SU-DHL-6 (cell line): ENCODE results near the gene ORAI3.

ENCODE experiments used
- H2AFZ ChIP-seq: fragments of 200-600 bp; sonication (generic); 2 replicates; pipeline ENCODE4 v1.6.1; 2014; ENCODE audit warnings: low read depth, mild to moderate bottlenecking, moderate library complexity, mixed read lengths, antibody characterized with exemption, low read length; ENCODE audit not compliant: severe bottlenecking
- H3F3A ChIP-seq: fragments of 200-600 bp; shearing (Covaris generic); 2 replicates; pipeline ENCODE4 v1.6.0; 2016; ENCODE audit warnings: antibody characterized with exemption, mild to moderate bottlenecking; ENCODE audit not compliant: insufficient read depth
- H3K27ac ChIP-seq: fragments of 200-600 bp; sonication (generic); 2 replicates; pipeline ENCODE4 v1.5.1; 2016; ENCODE audit warnings: low read depth, mild to moderate bottlenecking, low read length, moderate library complexity, mixed read lengths
- H3K27me3 ChIP-seq: fragments of 200-600 bp; sonication (generic), shearing (Covaris generic); 2 replicates; pipeline ENCODE4 v1.6.0; 2014; ENCODE audit warnings: mild to moderate bottlenecking, low read length
- H3K36me3 ChIP-seq: fragments of 200-600 bp; sonication (generic); 2 replicates; pipeline ENCODE4 v1.6.1; 2014; ENCODE audit warnings: mild to moderate bottlenecking, low read length, mixed read lengths
- H3K4me2 ChIP-seq: fragments of 300-600, 200-600 bp; shearing (Covaris generic), sonication (generic); 2 replicates; pipeline ENCODE4 v1.6.0; 2014; ENCODE audit warnings: low read length, low read depth, mild to moderate bottlenecking; ENCODE audit not compliant: poor library complexity, severe bottlenecking
- H3K4me3 ChIP-seq: fragments of 200-600 bp; sonication (generic); 2 replicates; pipeline ENCODE4 v1.5.1; 2014; ENCODE audit warnings: antibody characterized with exemption, low read length, mild to moderate bottlenecking, mixed read lengths; ENCODE audit not compliant: insufficient read depth, poor library complexity, severe bottlenecking
- H3K79me2 ChIP-seq: fragments of 200-600 bp; sonication (generic); 2 replicates; pipeline ENCODE4 v1.6.1; 2014; ENCODE audit warnings: mild to moderate bottlenecking, low read length, moderate library complexity; ENCODE audit not compliant: insufficient read depth
- H3K9ac ChIP-seq: fragments of 200-600 bp; sonication (generic); 2 replicates; pipeline ENCODE4 v1.7.0; 2014; ENCODE audit warnings: mild to moderate bottlenecking, low read length
- H3K9me2 ChIP-seq: fragments of 200-600 bp; sonication (generic); replicated peaks from 2 replicates; pipeline ENCODE4 v1.6.1; 2014; ENCODE audit warnings: low read length; ENCODE audit not compliant: insufficient read depth
- H3K9me3 ChIP-seq: fragments of 200-600 bp; sonication (generic); 2 replicates; pipeline ENCODE4 v1.6.1; 2014; ENCODE audit warnings: low read length, mixed read lengths; ENCODE audit not compliant: insufficient read depth
- H4K20me1 ChIP-seq: fragments of 200-600 bp; sonication (generic); 2 replicates; pipeline ENCODE4 v1.6.1; 2014; ENCODE audit warnings: low read depth, mild to moderate bottlenecking, antibody characterized with exemption, low read length, moderate library complexity, mixed read lengths
- EZH2phosphoT487 ChIP-seq: fragments of 200-600 bp; sonication (generic), shearing (Covaris generic); conservative IDR thresholded peaks from 2 replicates; pipeline ENCODE4 v1.6.1; 2018; ENCODE audit warnings: mild to moderate bottlenecking, antibody characterized with exemption, low read length, moderate library complexity, mixed read lengths
- TF ChIP-seq, protein P1 (sequence below): fragments of 200-600 bp; sonication (generic); IDR thresholded peaks from one replicate; pipeline ENCODE4 v1.5.1; 2017; ENCODE audit warnings: antibody characterized with exemption, mild to moderate bottlenecking, low read length, moderate library complexity; ENCODE audit not compliant: insufficient read depth, poor library complexity, severe bottlenecking

ORAI3 gene

DNA sequence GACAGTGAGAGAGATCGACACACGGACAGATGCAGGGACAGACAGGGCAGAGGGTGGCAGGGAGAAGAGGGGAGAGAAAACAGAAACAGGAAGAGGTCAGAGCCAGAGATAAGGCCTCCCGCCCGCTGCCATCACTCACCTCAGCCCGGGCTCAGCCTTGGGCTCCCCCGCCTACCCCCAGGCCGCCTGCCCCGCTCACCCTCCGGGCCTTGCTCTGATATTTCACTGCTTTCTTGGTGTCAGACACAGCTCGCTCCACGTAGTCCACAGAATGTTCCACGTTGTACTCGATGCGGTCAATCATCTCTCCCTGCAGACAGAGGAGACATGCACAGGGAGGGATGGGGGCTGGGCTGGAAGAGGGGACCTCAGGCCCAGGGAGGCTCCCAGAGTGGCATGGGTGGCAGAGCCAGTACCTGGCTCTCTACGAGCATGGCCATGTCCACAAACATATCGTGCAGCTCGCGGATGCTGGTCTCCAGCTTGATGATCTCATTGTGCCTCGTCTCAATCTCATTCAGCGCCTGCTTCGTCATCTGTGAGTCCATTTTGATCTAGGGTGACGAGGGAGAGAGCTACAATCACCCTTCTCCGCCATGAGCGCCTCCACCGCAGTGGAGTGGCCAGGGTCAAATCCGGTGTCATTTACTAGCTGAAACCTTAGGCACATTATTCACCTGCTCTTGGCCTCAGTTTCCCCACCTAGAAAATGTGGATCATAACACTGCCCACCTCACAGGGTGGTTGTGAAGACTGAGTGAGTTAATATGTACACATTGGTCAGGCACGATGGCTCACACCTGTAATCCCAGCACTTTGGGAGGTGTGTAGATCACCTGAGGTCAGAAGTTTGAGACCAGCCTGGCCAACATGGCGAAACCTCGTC is 44.3 kb downstream of the ORAI3 start:
- no peak overlapping the region for H3K4me3 ChIP-seq
- H3K27ac ChIP-seq: no peak overlapping the region
- H3K9ac ChIP-seq: no peak overlapping the region
- TF ChIP-seq EZH2phosphoT487: no peak
- TF ChIP-seq, protein P1, sequence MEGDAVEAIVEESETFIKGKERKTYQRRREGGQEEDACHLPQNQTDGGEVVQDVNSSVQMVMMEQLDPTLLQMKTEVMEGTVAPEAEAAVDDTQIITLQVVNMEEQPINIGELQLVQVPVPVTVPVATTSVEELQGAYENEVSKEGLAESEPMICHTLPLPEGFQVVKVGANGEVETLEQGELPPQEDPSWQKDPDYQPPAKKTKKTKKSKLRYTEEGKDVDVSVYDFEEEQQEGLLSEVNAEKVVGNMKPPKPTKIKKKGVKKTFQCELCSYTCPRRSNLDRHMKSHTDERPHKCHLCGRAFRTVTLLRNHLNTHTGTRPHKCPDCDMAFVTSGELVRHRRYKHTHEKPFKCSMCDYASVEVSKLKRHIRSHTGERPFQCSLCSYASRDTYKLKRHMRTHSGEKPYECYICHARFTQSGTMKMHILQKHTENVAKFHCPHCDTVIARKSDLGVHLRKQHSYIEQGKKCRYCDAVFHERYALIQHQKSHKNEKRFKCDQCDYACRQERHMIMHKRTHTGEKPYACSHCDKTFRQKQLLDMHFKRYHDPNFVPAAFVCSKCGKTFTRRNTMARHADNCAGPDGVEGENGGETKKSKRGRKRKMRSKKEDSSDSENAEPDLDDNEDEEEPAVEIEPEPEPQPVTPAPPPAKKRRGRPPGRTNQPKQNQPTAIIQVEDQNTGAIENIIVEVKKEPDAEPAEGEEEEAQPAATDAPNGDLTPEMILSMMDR: no peak
- no peaks in the 10 kb centered on the region for H4K20me1 ChIP-seq
- H3K9me2 ChIP-seq: no peaks in the 10 kb centered on the region
- H3K36me3 ChIP-seq: no peaks in the 10 kb centered on the region
- no peak overlapping the region for H2AFZ ChIP-seq
- H3F3A ChIP-seq: no peaks in the 10 kb centered on the region
- no peaks in the 10 kb centered on the region for H3K79me2 ChIP-seq
- no peak overlapping the region for H3K4me2 ChIP-seq
- H3K27me3 ChIP-seq: no peaks in the 10 kb centered on the region
- no peaks in the 10 kb centered on the region for H3K9me3 ChIP-seq

DNA sequence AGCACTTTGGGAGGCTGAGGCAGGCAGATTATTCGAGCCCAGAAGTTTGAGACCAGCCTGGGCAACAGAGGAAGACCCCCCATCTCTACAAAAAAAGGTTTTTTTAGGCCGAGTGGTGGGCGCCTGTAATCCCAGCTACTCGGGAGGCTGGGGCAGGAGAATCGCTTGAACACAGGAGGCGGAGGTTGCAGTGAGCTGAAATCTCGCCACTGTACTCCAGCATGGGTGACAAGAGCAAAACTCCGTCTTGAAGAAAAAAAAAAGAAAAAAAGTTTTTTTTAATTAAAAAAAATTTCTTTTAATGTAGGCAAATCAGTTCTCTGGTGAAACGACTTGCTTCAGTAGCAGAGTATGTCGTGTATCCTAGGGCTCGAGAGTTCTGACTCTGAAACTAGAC is 47.1 kb downstream of the ORAI3 start:
- H3K4me3 ChIP-seq: no peak overlapping the region
- H3K9me2 ChIP-seq: no peaks in the 10 kb centered on the region
- no peaks in the 10 kb centered on the region for H3K36me3 ChIP-seq
- no peaks in the 10 kb centered on the region for H3F3A ChIP-seq
- H3K9ac ChIP-seq: no peak overlapping the region
- no peaks in the 10 kb centered on the region for H3K27me3 ChIP-seq
- H3K79me2 ChIP-seq: no peaks in the 10 kb centered on the region
- H3K4me2 ChIP-seq: no peak overlapping the region
- TF ChIP-seq EZH2phosphoT487: no peak
- TF ChIP-seq, protein P1: no peak
- no peaks in the 10 kb centered on the region for H4K20me1 ChIP-seq
- no peaks in the 10 kb centered on the region for H3K9me3 ChIP-seq
- H2AFZ ChIP-seq: no peak overlapping the region
- H3K27ac ChIP-seq: no peak overlapping the region

DNA sequence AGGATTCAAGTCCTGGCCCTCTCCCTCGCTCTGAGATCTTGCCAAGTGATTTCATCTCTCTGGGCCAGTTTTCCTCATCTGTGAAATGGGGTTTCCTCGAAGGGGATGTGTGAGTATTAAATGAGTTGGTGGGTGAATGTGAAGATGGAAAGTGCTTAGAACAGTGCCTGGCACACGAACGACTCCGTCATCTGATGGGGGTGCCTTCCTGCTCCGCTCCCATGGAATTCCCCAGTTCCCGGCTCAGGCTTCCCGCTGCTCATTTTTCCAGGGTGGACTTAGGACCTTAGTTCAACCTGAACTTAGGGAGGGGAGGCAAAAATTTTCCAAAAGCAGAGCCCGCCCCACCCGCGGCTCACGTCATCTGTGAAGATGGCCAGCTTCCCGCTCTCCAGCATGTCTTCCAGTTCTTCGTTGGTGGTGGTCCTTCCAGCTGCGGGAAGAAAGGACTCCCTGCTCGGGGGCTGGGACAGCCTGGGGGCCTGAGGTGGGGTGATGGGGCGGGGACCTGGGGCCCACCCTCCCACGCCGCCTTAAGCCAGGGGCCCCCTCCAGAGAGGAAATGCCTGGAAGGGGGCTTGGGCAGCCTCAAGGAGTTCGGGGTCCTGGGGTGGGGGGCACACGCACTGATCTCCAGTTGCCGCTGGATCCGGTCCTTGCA is 47.6 kb downstream of the ORAI3 start:
- Histone ChIP-seq H3K27ac (no peak overlapping the region), H3K36me3 (no peaks in the 10 kb centered on the region), H3K27me3 (no peaks in the 10 kb centered on the region), H3K4me2 (peak overlapping the region; percentile 42), H3K4me3 (no peak overlapping the region), H3K79me2 (no peaks in the 10 kb centered on the region), H3K9me2 (no peaks in the 10 kb centered on the region), H3K9me3 (no peaks in the 10 kb centered on the region), H3F3A (no peaks in the 10 kb centered on the region), H3K9ac (no peak overlapping the region), H2AFZ (no peak overlapping the region), H4K20me1 (no peaks in the 10 kb centered on the region)
- TF ChIP-seq, protein P1: no peak
- TF ChIP-seq EZH2phosphoT487: no peak
